Pancreas (tissue), 10 donors: ENCODE measurements around the gene SLC38A1. TPM values are rescaled to one million over a fixed set of nuclear protein-coding genes. Genes with fewer than 3 reads are reported as not detected.

Experiments used
- ATAC-seq, 4 donors: fragments of 200-7000 bp; cut with Tn5 transposase; one replicate each; pipeline versions ENCODE4 v1.8.0 to v1.9.1; 2020; ENCODE audit warnings: mild to moderate bottlenecking in 4 of 4, moderate library complexity in 4 of 4
- DNase-seq, 6 donors: peaks; one replicate each; pipeline ENCODE4 v3.0.0-alpha.2; 2020
- FAIRE-seq: peaks from 2 replicates; lab custom pipeline; 2012; peaks lifted over from hg19 to GRCh38; lab: Jason Lieb, UNC
- H3K27ac ChIP-seq, 4 donors: fragments of 200-600 bp; sonication (generic); 1 replicate in 3 of 4; 2 replicates in 1 of 4; pipeline versions ENCODE4 v1.5.0 to v1.8.0; 2020
- H3K27me3 ChIP-seq, 4 donors: fragments of 200-600 bp; one replicate each; pipeline ENCODE4 v1.8.0; 2021
- H3K36me3 ChIP-seq, 3 donors: fragments of 200-600 bp; sonication (generic) in 1 of 3; one replicate each; pipeline versions ENCODE4 v1.5.0 to v1.8.0; 2020 to 2021
- H3K4me1 ChIP-seq, 3 donors: fragments of 200-600 bp; one replicate each; pipeline ENCODE4 v1.8.0; 2021
- H3K4me3 ChIP-seq, 4 donors: fragments of 200-600 bp; sonication (generic) in 2 of 4; one replicate each; pipeline versions ENCODE4 v1.5.0 to v1.8.0; 2020 to 2021
- H3K9me3 ChIP-seq, 4 donors: fragments of 200-600 bp; one replicate each; pipeline ENCODE4 v1.8.0; 2021
- CTCF ChIP-seq, 4 donors: fragments of 200-600 bp; sonication (generic) in 3 of 4; IDR thresholded peaks; one replicate each; pipeline versions ENCODE4 v1.5.0 to v1.8.0; 2021; ENCODE audit warnings: antibody characterized with exemption in 4 of 4
- WGBS, 2 donors: extraction: QIAGEN DNeasy Blood & Tissue Kit; methylation state at CpG; one replicate each; pipeline ENCODE4 v1.1.7; 2013; 5-methylcytosine and 5-hydroxymethylcytosine counted together
- intact Hi-C, 3 donors: fragments of 100-400 bp; cut with DNase I; formaldehyde crosslinking; loops; one replicate each; pipeline versions ENCODE4 v1.11.1 to v1.14.2; 2022
- polyA plus RNA-seq, 2 donors: library from polyadenylated mRNA; stranded (reverse); fragments of 200-250 nt; gene quantifications; one replicate each; pipeline ENCODE4 v1.2.3, GENCODE V29; 2013
- total RNA-seq, 6 donors: library from RNA; stranded (reverse); fragmentation: NEBNext Ultra II Directional in 4 of 6; extraction: Animal tissue kit (Norgen Biotek cat#: 25700) in 4 of 6; gene quantifications; one replicate each; pipeline versions ENCODE4 v1.2.1 to v1.2.4, GENCODE V29; 2021 to 2023
- donor health status: healthy with polysubstance abuse.
- donor health status: DM: no; HTN: no; CAD: no; lungs with moderate emphysema.
- donor health status: DM: no; HTN: no; CAD: no.
- donor health status: control.
- donor health status: control.
- donor health status: Bipolar disorder and iron deficiency.
- donor health status: DM: yes; HTN: yes; CAD: no.
- donor health status: DM: no; HTN: no; CAD: no.
- donor health status: DM: no; HTN: no; CAD: no.
- donor health status: DM: yes; HTN: yes; CAD: no.

SLC38A1 gene
- total and polyA plus RNA-seq, 8 donors, result 5.7 to 78.8 (median 24.3) TPM

GRCh38 chr12:46260913-46261476 lies 7.8 kb downstream of the SLC38A1 start:
- TF ChIP-seq CTCF (IDR thresholded peaks at IDR 0.05), result no peak
- Histone ChIP-seq H3K27me3 (no peaks in the 10 kb centered on the region), H3K4me3 (no peak overlapping the region), H3K36me3 (no peaks in the 10 kb centered on the region), H3K4me1 (peaks cover 6 to 18% (median 12%) of the 10 kb centered on the region in 3 donors), H3K27ac (no peak overlapping the region), H3K9me3 (no peaks in the 10 kb centered on the region)
- FAIRE-seq (no peak), DNase-seq (no peak), ATAC-seq (peak in 2 of 4 donors; percentile 43)
- intact Hi-C loops, result no loop called here
- WGBS, 2 donors, result 41 to 50% methylated on average over 2 of the region's 2 CpGs

- no peak for DNase-seq
- Histone ChIP-seq H3K9me3 (no peaks in the 10 kb centered on the region), H3K36me3 (no peaks in the 10 kb centered on the region), H3K4me3 (no peak overlapping the region), H3K27me3 (no peaks in the 10 kb centered on the region), H3K4me1 (peaks cover 6 to 18% (median 12%) of the 10 kb centered on the region in 3 donors), H3K27ac (no peak overlapping the region)
- no peak for TF ChIP-seq CTCF (IDR thresholded peaks at IDR 0.05)
- no peak for FAIRE-seq
- intact Hi-C loops, result no loop called here
- ATAC-seq, result peak in 1 of 4 donors; percentile 48
- 53 to 60% methylated on average over 5 of the region's 5 CpGs for WGBS, 2 donors
Observed at GRCh38 chr12:46260124-46260912, 8.5 kb downstream of the SLC38A1 start.

GRCh38 chr12:46259713-46260112 lies 9.1 kb downstream of the SLC38A1 start:
- Histone ChIP-seq H3K9me3 (no peaks in the 10 kb centered on the region), H3K4me3 (no peak overlapping the region), H3K36me3 (no peaks in the 10 kb centered on the region), H3K27me3 (no peaks in the 10 kb centered on the region), H3K4me1 (peaks cover 6 to 18% (median 12%) of the 10 kb centered on the region in 3 donors), H3K27ac (no peak overlapping the region)
- no peak for TF ChIP-seq CTCF (IDR thresholded peaks at IDR 0.05)
- FAIRE-seq (no peak), DNase-seq (no peak), ATAC-seq (no peak)
- intact Hi-C loops, result no loop called here
- 90 to 91% methylated on average over 1 of the region's 1 CpG for WGBS, 2 donors

GRCh38 chr12:46259071-46259470 lies 9.8 kb downstream of the SLC38A1 start:
- 86 to 89% methylated on average over 4 of the region's 4 CpGs for WGBS, 2 donors
- Histone ChIP-seq H3K27ac (no peak overlapping the region), H3K9me3 (no peaks in the 10 kb centered on the region), H3K4me1 (peaks cover 6 to 18% (median 12%) of the 10 kb centered on the region in 3 donors), H3K36me3 (peaks cover 0 to 4% (median 0%) of the 10 kb centered on the region in 3 donors), H3K4me3 (no peak overlapping the region), H3K27me3 (no peaks in the 10 kb centered on the region)
- TF ChIP-seq CTCF (IDR thresholded peaks at IDR 0.05), result no peak
- intact Hi-C loops, result no loop called here
- ATAC-seq (no peak), FAIRE-seq (no peak), DNase-seq (no peak)

GRCh38 chr12:46258129-46258528 lies 10.7 kb downstream of the SLC38A1 start:
- peaks cover 0 to 6% (median 0%) of the 10 kb centered on the region in 3 donors for H3K36me3 ChIP-seq
- H3K9me3 ChIP-seq, result no peaks in the 10 kb centered on the region
- H3K4me1 ChIP-seq, result peaks cover 6 to 18% (median 8%) of the 10 kb centered on the region in 3 donors
- no peak overlapping the region for H3K4me3 ChIP-seq
- DNase-seq (no peak), FAIRE-seq (no peak), ATAC-seq (no peak)
- no peak for TF ChIP-seq CTCF (IDR thresholded peaks at IDR 0.05)
- WGBS, 2 donors, result 64 to 69% methylated on average over 2 of the region's 2 CpGs
- intact Hi-C loops, result no loop called here
- H3K27ac ChIP-seq, result no peak overlapping the region
- no peaks in the 10 kb centered on the region for H3K27me3 ChIP-seq
